Rectal smooth muscle tissue (tissue), 1 donor: ENCODE results near the gene NMRK2.

Source experiments
- H3K27ac ChIP-seq: one replicate; pipeline ENCODE4 v1.7.0; 2013; ENCODE audit warnings: low read depth, low read length, inconsistent platforms
- H3K27me3 ChIP-seq: one replicate; pipeline ENCODE4 v1.7.0; 2013; ENCODE audit warnings: low read length; ENCODE audit not compliant: control insufficient read depth, insufficient read depth
- H3K36me3 ChIP-seq: one replicate; pipeline ENCODE4 v1.7.0; 2013; ENCODE audit warnings: low read length; ENCODE audit not compliant: control insufficient read depth, insufficient read depth
- H3K4me1 ChIP-seq: one replicate; pipeline ENCODE4 v1.7.0; 2013; ENCODE audit warnings: low read length; ENCODE audit not compliant: control insufficient read depth, insufficient read depth
- H3K4me3 ChIP-seq: one replicate; pipeline ENCODE4 v1.7.0; 2013; ENCODE audit warnings: low read length
- H3K9ac ChIP-seq: one replicate; pipeline ENCODE4 v1.7.0; 2013; ENCODE audit warnings: low read length

NMRK2 gene

DNA sequence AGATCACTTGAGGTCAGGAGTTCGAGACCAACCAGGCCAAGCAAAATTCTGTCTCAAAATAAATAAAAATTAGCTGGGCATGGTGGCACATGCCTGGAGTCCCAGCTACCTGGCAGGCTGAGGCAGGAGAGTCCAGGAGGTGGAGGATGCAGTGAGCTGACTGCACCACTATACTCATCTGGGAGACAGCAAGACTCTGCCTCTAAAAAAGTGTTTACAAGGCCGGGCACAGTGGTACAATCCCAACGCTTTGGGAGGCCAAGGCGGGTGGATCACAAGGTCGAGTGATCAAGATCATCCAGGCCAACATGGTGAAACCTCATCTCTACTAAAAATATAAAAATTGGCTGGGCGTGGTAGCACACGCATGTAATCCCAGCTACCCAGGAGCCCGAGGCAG, 42.3 kb downstream of the NMRK2 start:
- Histone ChIP-seq H3K4me3 (no peak overlapping the region), H3K4me1 (no peaks in the 10 kb centered on the region), H3K9ac (no peak overlapping the region), H3K27ac (no peak overlapping the region), H3K27me3 (no peaks in the 10 kb centered on the region), H3K36me3 (peaks cover 41% of the 10 kb centered on the region)

DNA sequence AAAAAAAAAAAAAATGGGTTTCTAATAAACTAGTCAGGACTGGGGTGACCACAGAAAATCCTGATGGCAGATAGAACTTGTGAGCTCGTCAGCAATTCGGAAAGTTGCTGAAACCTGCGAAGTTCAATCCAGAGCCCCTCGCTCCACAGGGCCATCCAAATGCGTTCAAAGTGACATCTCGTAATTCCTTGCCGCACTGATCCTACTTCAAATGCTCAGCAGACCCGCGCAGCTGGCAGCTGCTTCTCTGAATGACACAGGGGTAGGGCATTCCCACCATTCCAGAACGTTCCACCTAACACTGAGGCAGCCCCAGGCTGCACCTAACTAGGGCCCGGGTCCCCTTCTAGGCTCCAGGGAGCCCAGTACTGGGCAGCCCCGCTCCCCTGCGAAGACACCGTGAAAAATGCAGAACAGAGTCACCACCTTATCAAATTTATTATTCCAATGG, 42.8 kb downstream of the NMRK2 start:
- Histone ChIP-seq H3K4me3 (no peak overlapping the region), H3K27me3 (no peaks in the 10 kb centered on the region), H3K9ac (no peak overlapping the region), H3K36me3 (peaks cover 46% of the 10 kb centered on the region), H3K4me1 (no peaks in the 10 kb centered on the region), H3K27ac (no peak overlapping the region)

DNA sequence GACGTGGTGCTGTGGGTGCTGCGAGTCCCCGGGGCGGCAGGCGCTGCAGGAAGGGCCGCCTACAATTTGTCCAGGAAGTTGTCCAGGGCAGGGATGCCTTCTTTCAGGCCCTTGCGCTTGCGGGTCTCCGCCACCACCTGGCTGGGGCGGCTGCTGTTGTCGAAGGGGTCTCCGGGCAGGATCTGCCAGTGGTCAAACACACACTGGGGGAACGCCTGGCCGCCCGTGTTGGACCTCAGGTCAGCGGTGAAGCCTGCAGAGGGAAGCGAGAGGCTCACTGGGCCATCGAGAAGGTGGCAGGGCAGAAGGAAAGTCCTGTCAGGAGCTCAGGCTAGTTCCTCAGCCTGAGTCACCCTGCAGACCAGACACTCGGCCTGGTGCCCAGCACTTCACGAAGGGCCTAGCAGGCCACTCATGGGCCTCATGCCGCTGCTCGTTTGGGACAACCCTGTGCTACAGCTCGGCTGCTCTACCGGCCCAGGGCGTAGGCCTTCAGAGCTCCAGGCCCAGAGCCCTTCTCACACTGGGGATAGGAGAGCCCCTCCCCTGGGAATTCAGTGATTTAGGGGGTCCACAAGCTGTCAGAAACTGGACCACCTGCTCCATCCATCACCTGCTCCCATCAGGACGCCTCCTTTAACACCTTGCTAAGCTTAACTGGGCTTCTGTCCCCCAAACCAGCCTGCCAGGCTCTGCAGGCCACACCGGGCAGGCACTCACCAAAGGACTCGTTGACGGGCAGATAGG, 43.8 kb downstream of the NMRK2 start:
- Histone ChIP-seq H3K36me3 (peaks cover 56% of the 10 kb centered on the region), H3K27ac (no peak overlapping the region), H3K27me3 (no peaks in the 10 kb centered on the region), H3K4me1 (no peaks in the 10 kb centered on the region), H3K9ac (no peak overlapping the region), H3K4me3 (no peak overlapping the region)

DNA sequence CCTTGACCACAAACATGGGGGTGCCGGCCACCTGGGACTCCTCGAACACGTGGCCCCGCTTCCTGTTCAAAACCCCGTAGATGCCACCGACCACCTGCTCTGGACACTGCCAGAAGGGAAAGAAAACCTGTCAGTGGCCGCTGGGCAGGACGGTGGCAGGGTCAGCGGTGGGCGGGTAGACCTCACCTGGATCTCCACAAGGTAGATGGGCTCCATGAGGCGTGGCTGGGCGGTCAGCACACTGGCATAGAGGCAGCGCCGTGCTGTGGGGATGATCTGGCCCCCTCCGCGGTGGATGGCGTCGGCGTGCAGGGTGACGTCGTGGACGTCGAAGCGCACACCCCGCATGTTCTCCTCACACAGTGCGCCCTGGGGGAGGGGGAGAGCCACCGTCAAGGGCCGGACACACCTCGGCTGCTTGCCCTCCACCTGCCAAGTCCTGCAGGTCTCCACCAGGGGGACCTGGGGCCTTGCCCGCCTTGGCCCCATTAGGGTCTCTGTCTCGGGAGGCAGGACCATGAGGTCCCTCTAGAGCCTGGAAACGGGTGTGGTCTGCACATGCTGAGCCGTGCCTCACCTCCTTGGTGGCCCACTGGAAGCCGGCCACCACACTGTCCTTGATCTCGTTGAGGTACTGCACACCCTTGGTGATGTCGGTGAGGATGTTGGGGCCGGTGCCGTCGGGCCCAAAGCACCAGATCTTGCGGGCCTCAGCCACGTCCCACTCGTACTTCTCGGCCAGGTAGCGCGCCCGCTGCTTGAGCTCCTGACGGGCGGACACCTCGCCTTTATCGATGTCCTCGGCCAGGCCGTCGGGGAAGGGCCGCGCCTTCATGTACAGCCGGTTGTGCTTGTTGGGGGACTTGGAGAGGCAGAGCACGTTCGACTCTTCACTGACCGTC, 44.6 kb downstream of the NMRK2 start:
- Histone ChIP-seq H3K27ac (no peak overlapping the region), H3K27me3 (no peaks in the 10 kb centered on the region), H3K4me3 (no peak overlapping the region), H3K36me3 (peaks cover 64% of the 10 kb centered on the region), H3K4me1 (no peaks in the 10 kb centered on the region), H3K9ac (no peak overlapping the region)

DNA sequence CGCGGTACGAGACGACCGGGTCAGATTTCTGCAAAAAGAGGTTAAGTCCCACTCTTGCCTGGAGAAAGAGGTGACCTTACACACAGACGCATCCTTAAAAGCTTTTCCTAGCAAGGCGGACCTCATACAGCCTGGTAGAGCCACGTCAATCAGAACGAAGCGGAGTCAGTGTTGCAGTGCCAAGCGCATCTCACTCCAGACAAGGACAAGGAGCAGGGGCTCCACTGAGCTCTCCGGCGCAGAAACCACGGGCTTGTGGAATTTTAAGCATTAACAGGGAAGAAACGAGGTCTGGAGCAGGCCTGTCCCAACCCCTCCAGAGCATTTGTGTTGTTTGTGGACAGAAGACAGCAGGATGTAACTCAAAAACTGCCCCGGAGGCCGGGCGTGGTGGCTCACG, 45.3 kb downstream of the NMRK2 start:
- Histone ChIP-seq H3K4me3 (no peak overlapping the region), H3K4me1 (no peaks in the 10 kb centered on the region), H3K27ac (no peak overlapping the region), H3K9ac (no peak overlapping the region), H3K36me3 (peaks cover 70% of the 10 kb centered on the region), H3K27me3 (no peaks in the 10 kb centered on the region)

DNA sequence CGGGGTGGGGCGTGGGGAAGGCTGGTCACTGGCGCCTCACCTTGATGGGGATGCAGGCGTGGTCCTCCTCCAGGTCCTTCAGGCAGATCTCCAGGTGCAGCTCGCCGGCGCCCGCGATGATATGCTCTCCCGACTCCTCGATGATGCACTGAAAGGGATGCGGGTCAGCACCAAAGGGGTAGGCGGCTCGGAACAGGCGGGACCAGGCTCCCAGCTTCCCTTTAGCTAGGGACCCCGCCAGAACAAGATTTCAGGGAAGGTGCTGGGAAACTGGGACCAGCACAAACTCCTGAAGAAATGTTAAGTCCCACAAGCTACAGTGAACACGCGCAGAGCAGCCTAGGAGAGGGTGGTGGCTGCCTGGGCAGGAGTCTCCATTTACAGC, 46.4 kb downstream of the NMRK2 start:
- Histone ChIP-seq H3K27me3 (no peaks in the 10 kb centered on the region), H3K36me3 (peaks cover 80% of the 10 kb centered on the region), H3K4me3 (no peak overlapping the region), H3K9ac (no peak overlapping the region), H3K27ac (no peak overlapping the region), H3K4me1 (peaks cover 7% of the 10 kb centered on the region)

DNA sequence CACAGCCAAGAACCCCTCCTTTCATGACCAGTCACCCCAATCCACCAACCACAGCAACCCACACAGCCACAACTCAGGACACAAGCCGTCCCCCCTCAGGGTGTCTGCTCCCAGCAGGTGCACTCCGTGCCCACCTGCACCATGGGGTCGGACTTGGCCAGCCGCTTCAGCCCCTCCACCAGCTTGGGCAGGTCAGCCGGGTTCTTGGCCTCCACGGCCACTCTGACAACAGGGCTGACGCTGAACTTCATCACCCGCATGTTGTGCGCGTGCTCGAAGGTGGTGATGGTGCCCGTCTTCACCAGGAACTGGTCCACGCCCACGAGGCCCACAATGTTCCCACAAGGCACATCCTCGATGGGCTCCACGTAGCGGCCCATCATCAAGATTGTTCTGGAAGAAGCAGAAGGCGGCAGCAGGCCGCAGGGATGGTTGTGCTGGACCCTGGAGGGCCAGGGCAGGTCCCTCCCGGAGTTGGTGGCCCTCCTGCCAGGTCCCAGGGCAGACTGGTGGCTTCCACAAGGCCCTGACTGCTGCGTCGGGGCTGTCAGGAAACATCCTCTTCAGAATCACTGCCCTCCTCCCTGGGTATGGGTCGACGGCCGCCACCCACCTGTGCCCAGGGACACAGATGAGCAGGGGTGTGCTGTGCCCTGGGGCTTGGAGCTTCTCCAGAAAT, 46.9 kb downstream of the NMRK2 start:
- no peak overlapping the region for H3K4me3 ChIP-seq
- peaks cover 8% of the 10 kb centered on the region for H3K4me1 ChIP-seq
- no peaks in the 10 kb centered on the region for H3K27me3 ChIP-seq
- H3K27ac ChIP-seq = no peak overlapping the region
- H3K36me3 ChIP-seq = peaks cover 81% of the 10 kb centered on the region
- H3K9ac ChIP-seq = no peak overlapping the region

DNA sequence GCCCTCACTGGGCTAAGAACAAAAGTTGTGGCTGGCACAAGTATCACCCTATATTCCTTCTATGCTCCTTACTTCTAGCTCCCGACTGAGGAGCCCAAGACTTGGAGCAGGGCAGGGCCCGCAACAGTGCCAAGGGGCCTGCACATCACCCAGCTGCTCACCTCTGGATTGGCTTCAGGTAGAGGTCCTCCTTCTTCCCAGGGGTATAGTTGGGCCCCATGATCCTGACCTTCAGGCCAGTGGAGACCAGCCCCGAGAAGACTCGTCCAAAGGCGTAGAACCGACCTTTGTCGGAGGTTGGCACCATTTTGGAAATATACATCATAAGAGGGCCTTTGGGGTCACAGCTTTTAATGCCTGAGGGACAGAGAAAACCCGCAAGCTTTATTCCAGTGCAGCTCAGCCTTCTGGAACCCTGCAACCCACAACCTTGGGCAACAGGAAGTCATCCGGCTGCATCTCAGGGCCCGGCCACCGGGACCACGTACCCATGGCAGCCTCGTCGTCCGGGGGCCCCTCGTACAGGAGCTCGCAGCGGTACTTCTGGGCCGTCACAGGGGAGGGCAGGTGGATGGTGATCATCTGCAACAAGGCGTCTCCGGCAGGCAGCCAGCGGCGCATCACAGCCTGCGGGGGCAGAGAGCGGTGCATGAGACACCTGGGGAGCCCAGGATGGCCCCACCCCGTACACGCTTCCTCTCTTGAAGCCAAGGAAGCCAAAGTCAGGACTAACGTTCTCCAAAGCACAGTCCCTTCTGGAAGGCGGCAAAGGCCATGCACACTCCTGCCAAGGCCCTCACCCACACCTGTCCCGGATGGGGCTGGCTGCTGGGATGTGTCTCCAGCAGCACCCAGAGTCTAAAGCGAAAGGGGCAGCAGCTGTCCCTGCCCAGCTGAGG, 47.7 kb downstream of the NMRK2 start:
- Histone ChIP-seq H3K9ac (no peak overlapping the region), H3K36me3 (peaks cover 80% of the 10 kb centered on the region), H3K4me1 (peaks cover 9% of the 10 kb centered on the region), H3K4me3 (no peak overlapping the region), H3K27me3 (no peaks in the 10 kb centered on the region), H3K27ac (no peak overlapping the region)

DNA sequence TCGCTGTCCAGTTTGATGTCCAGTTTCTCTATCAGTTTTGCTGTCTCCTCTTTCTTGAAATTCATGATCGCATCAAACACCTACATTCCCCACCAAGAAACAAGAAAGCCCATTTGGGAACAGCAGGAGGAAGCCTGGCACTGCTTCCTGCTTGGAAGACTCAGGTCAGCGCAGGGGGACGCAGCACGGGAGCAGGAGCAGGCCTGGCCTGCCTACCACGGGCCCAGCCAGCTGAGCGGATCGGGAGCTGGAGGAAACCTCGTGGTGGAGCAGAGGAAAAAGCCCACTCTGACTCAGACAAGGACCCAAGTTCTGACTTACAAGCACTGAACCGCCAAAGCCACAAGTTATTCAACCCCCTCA, 48.5 kb downstream of the NMRK2 start:
- Histone ChIP-seq H3K4me3 (no peak overlapping the region), H3K9ac (no peak overlapping the region), H3K27ac (no peak overlapping the region), H3K36me3 (peaks cover 75% of the 10 kb centered on the region), H3K27me3 (no peaks in the 10 kb centered on the region), H3K4me1 (peaks cover 17% of the 10 kb centered on the region)

DNA sequence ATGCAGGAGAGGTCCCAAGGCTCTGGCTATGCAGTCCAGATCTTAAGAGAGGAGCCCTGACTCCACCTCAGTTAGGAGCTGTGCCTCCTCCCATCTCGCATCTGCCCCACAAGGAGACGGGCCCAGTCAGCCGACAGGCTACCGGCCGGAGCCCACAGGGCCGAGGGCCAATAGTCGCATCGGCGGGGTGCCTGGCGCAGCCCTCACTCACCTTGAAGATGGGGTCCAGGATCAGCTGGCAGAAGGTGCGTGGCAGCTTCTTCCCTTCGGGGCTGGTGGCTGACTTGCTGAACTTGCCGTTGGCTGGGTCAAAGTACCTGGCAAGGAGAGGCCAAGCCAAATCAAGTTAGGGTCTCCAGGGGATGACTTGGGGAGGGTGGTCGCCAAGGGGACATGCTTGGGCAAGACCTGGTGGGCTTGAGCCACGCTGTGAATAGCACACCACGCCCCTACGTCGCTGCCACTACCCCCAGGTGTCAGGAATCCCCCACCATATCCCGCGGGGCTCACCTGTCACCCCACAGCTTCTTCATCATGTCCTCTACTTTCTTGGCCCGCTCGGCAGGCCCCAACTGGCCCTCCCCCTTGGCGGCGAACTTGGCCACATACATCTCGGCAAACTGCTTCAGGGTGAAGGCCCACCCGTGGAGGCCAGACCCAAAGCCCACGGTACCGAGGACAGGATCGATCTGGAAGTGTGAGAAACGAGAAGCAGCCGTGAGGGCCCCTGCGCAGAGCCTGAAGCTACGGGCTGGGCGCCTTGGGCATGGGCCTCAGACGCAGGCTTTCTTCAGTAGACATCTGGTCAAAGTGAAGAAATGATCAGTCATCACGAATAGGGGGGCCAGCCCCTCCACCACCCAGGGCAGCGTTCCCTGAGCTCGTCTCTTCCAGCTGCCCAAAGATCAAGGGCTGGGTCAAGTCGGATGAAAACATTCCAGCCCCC, 49.1 kb downstream of the NMRK2 start:
- H3K27ac ChIP-seq = no peak overlapping the region
- no peaks in the 10 kb centered on the region for H3K27me3 ChIP-seq
- H3K4me3 ChIP-seq = no peak overlapping the region
- H3K9ac ChIP-seq = peak overlapping the region; percentile 3
- H3K36me3 ChIP-seq = peaks cover 69% of the 10 kb centered on the region
- H3K4me1 ChIP-seq = peaks cover 21% of the 10 kb centered on the region
